HepG2 (cell line): Measurements from ENCODE around the gene FBXW8.

Experiments used
- DNMT3B ChIP-seq: conservative IDR thresholded peaks from 2 replicates; pipeline ENCODE4 v1.6.1; 2016; ENCODE audit warnings: missing biosample characterization, control low read depth
- EZH2 ChIP-seq: conservative IDR thresholded peaks from 2 replicates; pipeline ENCODE4 v1.6.1; 2012; ENCODE audit warnings: mild to moderate bottlenecking, low read depth, low read length, moderate library complexity
- FOSL1 ChIP-seq: sonication (generic); formaldehyde crosslinking; IDR thresholded peaks from 2 replicates; pipeline ENCODE4 v1.9.0; 2021; ENCODE audit warnings: missing genetic modification reagents, borderline replicate concordance
- PHF8 ChIP-seq: sonication (generic); formaldehyde crosslinking; IDR thresholded peaks from 2 replicates; pipeline ENCODE4 v1.5.0; 2020; ENCODE audit warnings: missing genetic modification reagents
- RARG ChIP-seq: sonication (generic); formaldehyde crosslinking; IDR thresholded peaks from 2 replicates; pipeline ENCODE4 v1.4.0; 2020; ENCODE audit warnings: low read depth, mild to moderate bottlenecking, missing genetic modification reagents
- SP2 ChIP-seq: sonication (generic); formaldehyde crosslinking; IDR thresholded peaks from 2 replicates; pipeline ENCODE4 v1.5.1; 2020; ENCODE audit warnings: mild to moderate bottlenecking, missing genetic modification reagents
- ZC3H4 ChIP-seq: sonication (generic); formaldehyde crosslinking; IDR thresholded peaks from 2 replicates; pipeline ENCODE4 v1.4.0; 2020; ENCODE audit warnings: missing genetic modification reagents, borderline replicate concordance
- ZNF230 ChIP-seq: sonication (generic); formaldehyde crosslinking; IDR thresholded peaks from 2 replicates; pipeline ENCODE4 v1.4.0; 2020; ENCODE audit warnings: mild to moderate bottlenecking, missing genetic modification reagents
- ZNF34 ChIP-seq: sonication (generic); formaldehyde crosslinking; IDR thresholded peaks from 2 replicates; pipeline ENCODE4 v1.4.0; 2020; ENCODE audit warnings: mild to moderate bottlenecking, missing genetic modification reagents, borderline replicate concordance
- ZNF766 ChIP-seq: sonication (generic); formaldehyde crosslinking; IDR thresholded peaks from 2 replicates; pipeline ENCODE4 v1.5.0; 2020; ENCODE audit warnings: missing genetic modification reagents, borderline replicate concordance
- TF ChIP-seq, protein P1 (sequence below): sonication (generic); formaldehyde crosslinking; IDR thresholded peaks from 2 replicates; pipeline ENCODE4 v1.5.0; 2020; ENCODE audit warnings: mild to moderate bottlenecking, missing genetic modification reagents, moderate library complexity
- TF ChIP-seq, protein P2 (sequence below): sonication (generic); formaldehyde crosslinking; IDR thresholded peaks from 2 replicates; pipeline ENCODE4 v1.5.0; 2020; ENCODE audit warnings: mild to moderate bottlenecking, missing genetic modification reagents, borderline replicate concordance
- TF ChIP-seq, protein P3 (sequence below), 2 experiments: fragments of 450-650 bp in 1 of 2; sonication (generic) in 1 of 2; formaldehyde crosslinking; IDR thresholded peaks; 2 replicates each; pipeline versions ENCODE4 v1.5.0 to v1.8.0; 2020 to 2022; ENCODE audit warnings: mild to moderate bottlenecking in 1 of 2, missing genetic modification reagents in 1 of 2

GRCh38 chr12:117038023-117038680 is 127.4 kb downstream of the FBXW8 start:
- TF ChIP-seq ZNF230 (CRISPR knock-in tag) (no peak), ZNF34 (CRISPR knock-in tag) (no peak), ZNF766 (no peak), EZH2 (no peak), ZC3H4 (CRISPR knock-in tag) (no peak), FOSL1 (CRISPR knock-in tag) (no peak), DNMT3B (no peak), RARG (CRISPR knock-in tag) (no peak), SP2 (CRISPR knock-in tag) (no peak), PHF8 (CRISPR knock-in tag) (no peak)
- TF ChIP-seq, protein P1, sequence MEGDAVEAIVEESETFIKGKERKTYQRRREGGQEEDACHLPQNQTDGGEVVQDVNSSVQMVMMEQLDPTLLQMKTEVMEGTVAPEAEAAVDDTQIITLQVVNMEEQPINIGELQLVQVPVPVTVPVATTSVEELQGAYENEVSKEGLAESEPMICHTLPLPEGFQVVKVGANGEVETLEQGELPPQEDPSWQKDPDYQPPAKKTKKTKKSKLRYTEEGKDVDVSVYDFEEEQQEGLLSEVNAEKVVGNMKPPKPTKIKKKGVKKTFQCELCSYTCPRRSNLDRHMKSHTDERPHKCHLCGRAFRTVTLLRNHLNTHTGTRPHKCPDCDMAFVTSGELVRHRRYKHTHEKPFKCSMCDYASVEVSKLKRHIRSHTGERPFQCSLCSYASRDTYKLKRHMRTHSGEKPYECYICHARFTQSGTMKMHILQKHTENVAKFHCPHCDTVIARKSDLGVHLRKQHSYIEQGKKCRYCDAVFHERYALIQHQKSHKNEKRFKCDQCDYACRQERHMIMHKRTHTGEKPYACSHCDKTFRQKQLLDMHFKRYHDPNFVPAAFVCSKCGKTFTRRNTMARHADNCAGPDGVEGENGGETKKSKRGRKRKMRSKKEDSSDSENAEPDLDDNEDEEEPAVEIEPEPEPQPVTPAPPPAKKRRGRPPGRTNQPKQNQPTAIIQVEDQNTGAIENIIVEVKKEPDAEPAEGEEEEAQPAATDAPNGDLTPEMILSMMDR (CRISPR knock-in tag), result no peak
- TF ChIP-seq, protein P2, sequence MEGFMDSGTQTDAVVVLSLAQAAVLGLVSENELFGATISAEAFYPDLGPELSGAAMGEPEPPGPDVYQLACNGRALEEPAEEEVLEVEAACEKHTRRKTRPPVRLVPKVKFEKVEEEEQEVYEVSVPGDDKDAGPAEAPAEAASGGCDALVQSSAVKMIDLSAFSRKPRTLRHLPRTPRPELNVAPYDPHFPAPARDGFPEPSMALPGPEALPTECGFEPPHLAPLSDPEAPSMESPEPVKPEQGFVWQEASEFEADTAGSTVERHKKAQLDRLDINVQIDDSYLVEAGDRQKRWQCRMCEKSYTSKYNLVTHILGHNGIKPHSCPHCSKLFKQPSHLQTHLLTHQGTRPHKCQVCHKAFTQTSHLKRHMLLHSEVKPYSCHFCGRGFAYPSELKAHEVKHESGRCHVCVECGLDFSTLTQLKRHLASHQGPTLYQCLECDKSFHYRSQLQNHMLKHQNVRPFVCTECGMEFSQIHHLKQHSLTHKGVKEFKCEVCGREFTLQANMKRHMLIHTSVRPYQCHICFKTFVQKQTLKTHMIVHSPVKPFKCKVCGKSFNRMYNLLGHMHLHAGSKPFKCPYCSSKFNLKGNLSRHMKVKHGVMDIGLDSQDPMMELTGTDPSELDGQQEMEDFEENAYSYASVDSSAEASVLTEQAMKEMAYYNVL (CRISPR knock-in tag), result no peak
- TF ChIP-seq, protein P3, sequence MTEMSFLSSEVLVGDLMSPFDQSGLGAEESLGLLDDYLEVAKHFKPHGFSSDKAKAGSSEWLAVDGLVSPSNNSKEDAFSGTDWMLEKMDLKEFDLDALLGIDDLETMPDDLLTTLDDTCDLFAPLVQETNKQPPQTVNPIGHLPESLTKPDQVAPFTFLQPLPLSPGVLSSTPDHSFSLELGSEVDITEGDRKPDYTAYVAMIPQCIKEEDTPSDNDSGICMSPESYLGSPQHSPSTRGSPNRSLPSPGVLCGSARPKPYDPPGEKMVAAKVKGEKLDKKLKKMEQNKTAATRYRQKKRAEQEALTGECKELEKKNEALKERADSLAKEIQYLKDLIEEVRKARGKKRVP (CRISPR knock-in tag; IDR thresholded peaks at IDR 0.05), result no peak
